Spleen (tissue), 7 donors: ENCODE results near the gene ANKRD31.

Experiments
- CTCF ChIP-seq, 11 experiments: fragments of 200-600 bp in 7 of 11; fragments of 450-650 bp in 4 of 11; sonication (generic) in 4 of 11; IDR thresholded peaks in 8 of 11; conservative IDR thresholded peaks in 3 of 11; 1 replicate in 7 of 11; 2 replicates in 4 of 11; pipeline versions ENCODE4 v1.4.0 to v1.8.0; 2016 to 2021; ENCODE audit warnings: antibody characterized with exemption in 11 of 11, inconsistent platforms in 4 of 11, mild to moderate bottlenecking in 1 of 11
- POLR2AphosphoS5 ChIP-seq, 3 donors: sonication (generic); formaldehyde crosslinking; IDR thresholded peaks; one replicate each; pipeline ENCODE4 v1.5.1; 2017; ENCODE audit warnings: antibody characterized with exemption in 3 of 3
- donor health status: DM: no; HTN: no; CAD: no; lungs with moderate emphysema.
- donor health status: DM: no; HTN: no; CAD: no.
- donor health status: DM: no; HTN: no; CAD: no.

GRCh38 chr5:75116856-75117255, 119.8 kb downstream of the ANKRD31 start:
- TF ChIP-seq CTCF (IDR thresholded peaks at IDR 0.05 in 8 of 11, conservative IDR thresholded peaks at IDR 0.05 in 3 of 11) (no peak), POLR2AphosphoS5 (IDR thresholded peaks at IDR 0.05) (no peak)
